Stimulated activated CD8-positive, alpha-beta memory T cell treated with anti-CD3 and anti-CD28 coated beads, Interleukin-7, amount 100 ng/mL, for 48 hours (primary cell): Measurements from ENCODE around the gene FBLN1.
"Not testable (repeated sequence)": the region's sequence is repeated elsewhere in the genome, so short reads cannot be mapped to it uniquely, and the experiment has no call there.

ENCODE experiments used
- DNase-seq, 2 donors: peaks; one replicate each; pipeline ENCODE4 v3.0.0-alpha.2; 2020; ENCODE audit warnings: low read depth in 1 of 2; ENCODE audit errors: extremely low read depth in 1 of 2

FBLN1 gene, protein sequence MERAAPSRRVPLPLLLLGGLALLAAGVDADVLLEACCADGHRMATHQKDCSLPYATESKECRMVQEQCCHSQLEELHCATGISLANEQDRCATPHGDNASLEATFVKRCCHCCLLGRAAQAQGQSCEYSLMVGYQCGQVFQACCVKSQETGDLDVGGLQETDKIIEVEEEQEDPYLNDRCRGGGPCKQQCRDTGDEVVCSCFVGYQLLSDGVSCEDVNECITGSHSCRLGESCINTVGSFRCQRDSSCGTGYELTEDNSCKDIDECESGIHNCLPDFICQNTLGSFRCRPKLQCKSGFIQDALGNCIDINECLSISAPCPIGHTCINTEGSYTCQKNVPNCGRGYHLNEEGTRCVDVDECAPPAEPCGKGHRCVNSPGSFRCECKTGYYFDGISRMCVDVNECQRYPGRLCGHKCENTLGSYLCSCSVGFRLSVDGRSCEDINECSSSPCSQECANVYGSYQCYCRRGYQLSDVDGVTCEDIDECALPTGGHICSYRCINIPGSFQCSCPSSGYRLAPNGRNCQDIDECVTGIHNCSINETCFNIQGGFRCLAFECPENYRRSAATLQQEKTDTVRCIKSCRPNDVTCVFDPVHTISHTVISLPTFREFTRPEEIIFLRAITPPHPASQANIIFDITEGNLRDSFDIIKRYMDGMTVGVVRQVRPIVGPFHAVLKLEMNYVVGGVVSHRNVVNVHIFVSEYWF

DNA sequence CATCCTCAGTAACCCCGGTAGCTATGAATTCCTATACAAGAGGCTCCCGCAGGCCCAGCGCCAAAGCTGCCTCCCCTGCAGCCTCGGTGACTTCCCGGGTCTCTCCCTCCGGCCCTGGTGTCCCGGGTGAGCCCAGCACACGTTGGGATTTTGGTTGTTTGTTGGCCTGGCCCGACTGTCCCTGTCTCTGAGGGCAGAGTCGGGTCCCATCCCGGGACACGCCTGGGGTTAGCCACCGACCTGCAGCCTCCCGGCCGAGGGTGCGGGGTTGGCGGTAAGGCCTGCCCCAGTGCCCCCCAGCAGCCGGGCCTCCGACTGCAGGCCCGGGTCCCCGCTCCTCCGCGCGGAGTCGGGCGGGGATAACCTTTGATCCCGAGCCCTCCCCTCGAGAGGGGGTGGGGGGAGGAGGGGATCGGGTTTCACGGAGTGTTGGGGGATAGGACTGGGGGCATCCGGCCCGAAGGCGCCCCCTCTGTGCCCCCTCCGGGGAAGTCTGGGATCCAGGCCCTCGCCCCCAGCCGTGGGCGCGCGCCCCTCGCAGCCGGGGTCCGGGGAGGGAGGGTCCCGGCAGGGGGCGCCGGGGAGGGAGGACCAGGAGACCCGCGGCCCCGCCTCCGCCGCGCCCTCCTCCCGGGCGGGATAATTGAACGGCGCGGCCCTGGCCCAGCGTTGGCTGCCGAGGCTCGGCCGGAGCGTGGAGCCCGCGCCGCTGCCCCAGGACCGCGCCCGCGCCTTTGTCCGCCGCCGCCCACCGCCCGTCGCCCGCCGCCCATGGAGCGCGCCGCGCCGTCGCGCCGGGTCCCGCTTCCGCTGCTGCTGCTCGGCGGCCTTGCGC is at the start of gene FBLN1:
Gene FBLN1, plus strand, starts transcription at position 669 of the 835 bp plus-strand sequence. Its CDS starts 103 bp downstream, at position 772.
- DNase-seq: no peak

DNA sequence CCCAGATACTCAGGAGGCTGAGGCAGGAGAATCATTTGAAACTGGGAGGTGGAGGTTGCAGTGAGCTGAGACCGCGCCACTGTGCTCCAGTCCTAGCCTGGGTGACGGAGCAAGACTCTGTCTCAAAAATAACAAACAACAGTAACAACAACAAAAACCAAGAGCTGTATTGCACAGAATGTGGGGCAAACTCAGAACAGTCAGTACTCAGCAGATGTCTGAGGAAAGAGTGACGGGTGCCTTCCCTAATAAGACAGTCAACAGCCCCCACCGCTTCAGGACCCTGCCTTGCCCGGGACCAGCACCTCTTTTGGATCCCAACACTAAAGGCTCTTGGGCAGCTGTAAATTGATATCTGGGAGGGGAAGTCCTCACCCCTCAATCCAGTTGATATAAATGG is 48.9 kb upstream of the FBLN1 start:
- no peak for DNase-seq

DNA sequence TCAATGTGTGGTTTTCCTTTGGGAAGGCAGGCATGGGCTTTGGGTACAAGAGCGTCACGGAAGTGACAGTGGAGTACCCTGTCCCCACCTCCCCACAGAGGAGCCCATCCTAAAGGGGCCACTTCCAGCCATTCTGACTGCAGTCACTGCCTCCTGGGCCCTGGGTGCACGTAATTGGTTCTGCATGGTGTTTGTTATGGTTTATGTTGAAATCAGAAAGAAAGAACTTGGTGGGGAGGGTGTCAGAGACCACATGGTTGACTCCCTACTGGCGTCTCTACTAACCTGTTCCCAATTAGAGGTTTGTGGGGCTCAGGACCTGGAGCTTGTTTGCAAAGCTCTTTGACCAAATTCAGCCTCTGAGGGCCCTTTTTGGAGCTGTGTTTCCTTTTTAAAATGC is 48.4 kb upstream of the FBLN1 start:
- no peak for DNase-seq

DNA sequence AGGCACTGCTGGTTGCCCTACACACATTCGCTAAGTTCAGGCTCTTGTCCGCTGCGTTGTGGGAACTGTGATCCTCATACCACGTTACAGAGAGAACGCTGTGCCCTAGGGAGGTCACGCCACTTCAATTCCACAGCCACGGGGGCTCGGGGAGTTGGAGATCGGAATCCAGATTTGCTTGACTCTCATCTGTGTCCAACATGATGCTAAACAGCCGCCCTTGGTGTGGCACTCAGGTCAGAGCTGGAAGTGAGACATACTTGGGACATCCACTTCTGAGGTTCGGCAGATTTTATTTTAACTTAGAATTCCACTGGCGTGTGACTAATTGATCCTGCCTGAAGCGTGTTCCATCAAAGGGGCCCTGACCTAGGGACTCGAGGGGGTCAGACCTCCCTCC is 47.5 kb upstream of the FBLN1 start:
- no peak for DNase-seq

DNA sequence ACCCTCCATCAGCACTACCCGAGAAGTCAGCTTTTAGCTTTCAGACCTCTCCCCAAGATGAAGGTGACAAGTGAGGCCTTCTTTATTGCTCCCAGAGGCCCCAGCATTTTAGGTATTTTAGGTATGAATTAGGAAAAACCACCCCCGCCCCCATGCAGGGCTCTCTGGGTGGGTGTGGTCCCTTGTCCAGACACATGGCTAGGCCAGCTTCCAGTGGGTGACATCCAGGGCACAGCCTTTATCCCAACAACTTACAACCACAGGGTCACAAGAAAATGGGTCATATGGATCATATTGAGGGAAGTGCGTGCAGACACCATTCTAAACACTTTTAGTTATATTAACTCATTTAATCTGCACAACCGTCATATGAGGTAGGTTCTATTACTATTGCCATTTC is 47.1 kb upstream of the FBLN1 start:
- no peak for DNase-seq

DNA sequence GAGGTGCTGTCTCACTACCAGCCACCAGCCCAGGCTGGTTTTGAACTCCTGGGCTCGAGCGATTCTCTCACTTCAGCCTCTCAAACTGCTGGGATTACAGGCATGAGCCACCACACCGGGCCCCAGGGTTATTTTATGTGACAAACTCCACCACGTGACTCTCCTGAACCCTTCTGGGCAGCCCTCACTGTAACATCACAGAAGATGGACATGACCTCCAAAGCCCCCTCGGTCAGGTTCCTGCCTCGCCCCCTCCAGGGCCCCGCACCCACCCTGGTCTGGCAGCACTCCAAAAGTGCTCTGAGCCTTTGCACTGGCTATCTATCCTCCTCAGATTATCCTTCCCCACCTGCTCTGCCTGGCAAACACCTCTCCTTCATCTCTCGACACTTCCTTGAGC is 45.9 kb upstream of the FBLN1 start:
- DNase-seq: no peak

DNA sequence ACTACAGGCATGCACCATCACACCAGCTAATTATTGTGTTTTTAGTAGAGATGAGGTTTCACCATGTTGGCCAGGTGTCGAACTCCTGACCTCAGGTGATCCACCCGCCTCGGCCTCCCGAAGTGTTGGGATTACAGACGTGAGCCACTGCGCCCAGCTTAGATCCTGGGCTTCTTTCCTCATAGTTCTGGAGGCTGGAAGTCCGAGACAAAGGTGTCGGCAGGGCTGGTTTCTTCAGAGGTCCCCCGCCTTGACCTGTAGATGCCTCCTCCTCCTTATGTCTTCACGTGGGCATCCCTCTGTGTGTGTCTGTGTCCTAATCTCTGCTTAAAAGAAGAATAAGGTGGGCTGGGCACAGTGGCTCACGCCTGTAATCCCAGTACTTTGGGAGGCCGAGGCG is 44.2 kb upstream of the FBLN1 start:
- no peak for DNase-seq

DNA sequence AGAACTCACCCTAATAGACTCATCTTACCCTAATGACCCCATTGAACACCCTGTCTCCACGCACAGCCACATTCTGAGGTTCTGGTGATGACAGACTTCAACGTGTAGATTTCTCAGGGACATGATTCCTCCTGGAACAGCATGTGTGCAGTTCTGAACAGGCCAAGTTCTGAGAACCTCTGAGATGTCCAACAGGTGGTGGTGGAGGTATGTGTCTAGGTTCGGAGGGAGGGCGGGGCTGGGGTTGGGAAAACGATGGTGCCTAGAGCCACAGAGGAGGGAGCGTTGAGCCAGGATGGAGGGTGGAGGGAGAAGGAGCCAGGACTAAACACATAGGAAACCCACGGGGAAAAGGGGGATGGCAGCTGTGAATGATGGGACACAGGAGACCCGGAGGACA is 43.4 kb upstream of the FBLN1 start:
- DNase-seq: no peak

DNA sequence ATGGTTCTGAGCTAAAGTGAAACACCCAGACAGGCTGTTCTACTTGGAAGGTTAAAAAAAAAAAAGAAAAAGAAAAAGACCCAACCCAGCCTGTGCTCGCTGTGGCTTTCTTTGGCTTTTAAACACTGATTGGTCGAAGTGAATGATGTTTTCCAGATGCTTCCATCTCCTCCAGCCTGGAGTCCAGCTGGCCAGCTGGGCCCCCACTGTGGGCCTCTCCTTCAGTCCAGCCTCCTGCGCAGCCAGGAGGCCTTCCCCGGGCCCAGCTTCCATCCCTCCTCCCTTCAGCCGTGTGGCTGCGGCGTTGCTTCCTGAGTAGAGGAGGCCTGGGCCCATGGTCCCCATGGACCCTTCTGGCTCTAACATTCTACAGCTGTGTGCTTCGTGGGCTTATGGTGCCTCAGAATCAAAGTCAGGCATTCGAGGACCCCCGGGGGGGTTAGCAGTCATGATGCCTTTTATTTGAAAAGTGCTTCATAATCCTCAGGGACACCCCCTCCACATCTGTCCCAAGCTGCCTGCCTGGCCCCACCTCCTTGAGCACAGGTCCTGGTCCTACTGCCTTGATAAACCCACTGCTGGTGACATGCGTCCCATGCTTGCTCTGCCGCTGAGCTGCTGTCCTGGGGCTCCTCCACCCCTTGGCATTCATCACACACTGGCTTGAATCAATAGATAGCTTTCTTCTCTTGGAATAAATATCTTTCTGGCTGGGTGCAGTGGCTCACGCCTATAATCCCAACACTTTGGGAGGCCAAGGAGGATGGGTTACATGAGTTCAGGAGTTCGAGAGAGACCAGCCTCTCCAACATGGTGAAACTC is 42.2 kb upstream of the FBLN1 start:
- no peak for DNase-seq

DNA sequence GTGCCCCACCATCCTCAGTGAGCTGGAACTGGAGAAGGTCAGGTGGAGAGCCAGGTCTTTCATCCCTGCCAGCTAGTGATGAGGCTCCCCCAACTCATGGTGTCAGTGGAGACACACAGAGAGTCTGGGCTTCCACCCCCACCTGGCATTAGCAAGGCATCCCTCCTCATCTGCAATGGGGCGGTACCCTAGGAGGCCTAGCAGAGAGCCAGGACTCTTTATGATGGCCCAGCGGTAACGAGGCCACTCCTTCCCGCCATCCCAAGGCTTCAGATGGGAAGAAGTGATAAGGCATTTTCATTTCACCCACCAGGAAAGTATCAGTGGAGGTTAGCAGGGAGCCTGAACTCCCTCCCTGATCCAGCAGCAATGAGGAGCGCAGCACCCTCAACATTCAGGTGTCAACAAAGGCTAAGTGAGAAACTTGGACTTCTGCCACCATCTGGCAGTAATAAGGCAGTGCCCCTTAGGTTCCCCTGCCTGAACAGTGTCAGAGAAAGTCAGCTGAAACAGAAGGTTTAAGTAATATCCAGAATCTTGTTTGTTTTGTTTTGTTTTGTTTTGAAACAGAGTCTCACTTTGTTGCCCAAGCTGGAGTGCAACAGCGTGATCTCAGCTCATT is 40.5 kb upstream of the FBLN1 start:
- no peak for DNase-seq

DNA sequence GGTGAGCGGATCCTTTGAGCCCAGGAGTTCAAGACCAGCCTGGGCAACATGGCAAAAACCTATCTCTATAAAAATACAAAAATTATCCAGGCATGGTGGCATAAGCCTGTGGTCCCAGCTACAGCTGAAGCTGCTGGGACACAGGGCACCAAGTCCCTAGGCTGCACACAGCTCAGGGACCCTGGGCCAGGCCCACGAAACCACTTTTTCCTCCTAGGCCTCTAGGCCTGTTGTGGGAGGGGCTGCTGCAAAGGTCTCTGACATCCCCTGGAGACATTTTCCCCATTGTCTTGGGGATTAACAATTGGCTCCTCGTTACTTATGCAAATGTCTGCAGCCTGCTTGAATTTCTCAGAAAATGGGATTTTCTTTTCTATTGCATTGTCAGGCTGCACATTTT is 39.0 kb upstream of the FBLN1 start:
- DNase-seq: not testable (repeated sequence)

DNA sequence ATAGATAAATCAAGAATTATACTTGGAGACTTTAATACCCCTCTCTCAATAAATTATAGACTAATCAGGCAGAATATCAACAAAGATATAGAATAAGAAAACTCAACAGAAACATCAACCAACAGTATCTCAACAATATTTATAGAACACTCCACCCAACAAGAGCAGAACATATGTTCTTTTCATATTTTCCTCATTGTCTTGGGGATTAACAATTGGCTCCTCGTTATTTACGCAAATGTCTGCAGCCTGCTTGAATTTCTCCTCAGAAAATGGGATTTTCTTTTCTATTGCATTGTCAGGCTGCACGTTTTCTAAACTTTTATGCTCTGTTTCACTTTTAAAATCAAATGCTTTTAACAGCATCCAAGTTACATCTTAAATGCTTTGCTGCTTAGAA is 37.0 kb upstream of the FBLN1 start:
- DNase-seq: no peak

DNA sequence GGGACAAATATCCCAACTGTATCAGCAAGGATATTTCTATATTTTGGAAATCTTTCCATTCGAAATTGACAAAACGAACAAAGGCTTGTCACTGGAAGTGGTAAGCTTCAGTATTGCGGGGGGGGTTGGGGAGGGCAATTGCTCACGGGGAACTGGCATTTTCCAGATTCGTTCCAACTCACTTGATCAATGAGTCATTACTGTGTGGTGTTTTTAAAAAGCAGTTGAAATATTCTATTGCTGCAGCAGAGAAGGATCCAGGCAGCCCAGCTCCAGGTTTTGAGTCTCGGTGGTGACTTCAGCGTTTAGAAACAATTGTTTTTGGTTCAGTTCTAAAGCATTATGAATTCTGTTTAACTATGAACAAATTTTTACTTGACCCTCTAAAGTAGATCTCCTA is 33.8 kb upstream of the FBLN1 start:
- DNase-seq: no peak

DNA sequence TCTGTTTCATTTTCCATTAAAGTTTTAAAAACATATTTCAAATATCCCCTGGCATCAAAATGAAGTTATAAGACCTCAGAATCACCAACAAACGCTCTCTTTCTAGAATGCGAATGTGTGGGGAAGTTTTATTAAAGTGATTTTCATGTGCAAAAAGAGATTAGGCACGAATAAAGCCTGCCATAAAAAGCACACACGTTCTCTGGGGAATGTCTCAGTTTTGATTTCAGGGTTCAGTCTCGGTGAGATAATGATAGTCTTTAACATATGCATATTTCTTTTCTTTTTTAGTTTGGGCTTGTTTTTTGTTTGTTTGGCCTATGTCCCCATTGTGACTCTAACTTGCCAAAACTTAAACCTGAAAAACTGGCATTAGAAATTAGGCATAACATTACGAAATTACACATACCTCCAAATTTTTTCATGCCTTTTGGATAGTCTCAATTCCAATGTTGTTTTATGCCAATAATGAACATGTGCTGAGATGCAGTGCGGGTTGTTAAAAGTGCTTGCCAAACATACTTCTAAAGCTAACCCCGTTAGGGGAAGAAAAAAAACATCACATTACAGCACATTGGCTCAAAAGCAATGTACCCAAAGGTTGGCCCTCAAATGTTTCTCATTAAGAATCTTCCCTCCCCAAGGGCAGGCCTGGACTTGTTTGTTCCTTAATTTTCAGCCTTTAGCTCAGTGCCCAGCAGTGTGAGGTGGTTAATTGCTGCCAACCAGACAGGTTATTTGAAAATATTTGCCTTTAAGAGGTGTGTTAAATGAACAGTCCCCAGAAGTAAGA is 33.2 kb upstream of the FBLN1 start:
- DNase-seq: no peak

DNA sequence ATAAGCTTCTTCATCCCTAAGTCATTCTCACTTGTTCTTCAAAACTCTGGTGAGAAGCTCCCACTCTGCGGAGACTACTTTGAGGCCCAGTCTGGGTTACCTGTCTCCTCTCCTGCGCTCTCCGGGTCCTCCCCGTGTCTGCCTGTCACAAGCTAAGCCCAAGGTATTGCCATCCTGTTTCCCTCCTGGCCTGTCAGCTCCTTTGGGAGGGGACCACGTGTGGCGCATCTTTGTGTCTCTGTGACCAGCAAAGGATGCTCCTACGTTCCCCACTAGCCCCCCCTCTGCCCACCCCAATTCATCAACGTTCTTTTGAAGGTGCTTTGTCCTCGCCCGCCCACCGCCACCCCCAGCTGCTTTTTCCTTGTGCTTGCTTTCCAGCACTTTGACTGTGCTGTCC is 31.8 kb upstream of the FBLN1 start:
- DNase-seq: no peak

DNA sequence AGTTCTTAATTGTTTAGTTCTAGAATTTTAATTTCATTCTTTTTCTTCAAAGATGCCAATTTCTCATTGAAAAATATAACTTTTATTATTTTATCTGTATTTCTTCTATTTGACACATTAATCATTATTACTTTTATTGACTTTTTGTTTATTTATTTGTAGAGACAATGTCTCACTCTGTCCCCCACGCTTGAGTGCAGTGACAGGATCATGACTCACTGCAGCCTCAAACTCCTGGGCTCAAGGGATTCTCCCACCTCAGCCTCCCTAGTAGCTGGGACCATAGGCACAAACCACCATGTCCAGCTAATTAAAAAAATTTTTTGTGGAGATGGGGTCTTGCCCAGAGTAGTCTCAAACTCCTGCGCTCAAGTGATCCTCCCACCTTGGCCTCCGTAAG is 30.3 kb upstream of the FBLN1 start:
- no peak for DNase-seq

DNA sequence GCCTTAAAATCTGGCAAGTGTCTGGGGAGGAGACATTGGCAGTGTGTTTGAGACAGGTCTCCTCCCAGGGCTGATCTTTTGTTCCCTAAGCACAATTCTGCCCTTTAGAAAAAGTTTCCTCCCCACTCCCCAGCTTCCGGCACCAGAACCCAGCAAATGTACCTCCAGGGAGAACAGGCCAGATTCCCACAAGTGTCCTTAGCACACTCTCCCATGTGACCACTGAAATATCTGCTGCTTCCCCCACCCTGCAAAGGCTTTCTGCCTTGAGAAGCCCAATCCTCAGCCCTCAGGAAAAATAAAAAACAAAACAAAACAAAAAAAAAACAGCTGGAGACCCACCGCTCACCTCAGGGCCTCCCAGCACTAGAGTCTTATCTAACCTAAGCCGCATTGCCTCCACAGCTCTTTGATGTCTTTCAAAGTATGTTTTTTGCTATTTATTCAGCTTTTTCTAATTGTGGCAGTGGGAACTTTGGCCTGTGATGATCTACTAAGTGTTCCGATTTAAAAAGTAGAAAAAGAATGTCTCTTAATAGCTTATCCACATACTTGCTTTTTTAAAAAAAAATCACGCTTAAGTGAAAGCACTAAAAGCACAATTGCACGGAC is 29.0 kb upstream of the FBLN1 start:
- no peak for DNase-seq

DNA sequence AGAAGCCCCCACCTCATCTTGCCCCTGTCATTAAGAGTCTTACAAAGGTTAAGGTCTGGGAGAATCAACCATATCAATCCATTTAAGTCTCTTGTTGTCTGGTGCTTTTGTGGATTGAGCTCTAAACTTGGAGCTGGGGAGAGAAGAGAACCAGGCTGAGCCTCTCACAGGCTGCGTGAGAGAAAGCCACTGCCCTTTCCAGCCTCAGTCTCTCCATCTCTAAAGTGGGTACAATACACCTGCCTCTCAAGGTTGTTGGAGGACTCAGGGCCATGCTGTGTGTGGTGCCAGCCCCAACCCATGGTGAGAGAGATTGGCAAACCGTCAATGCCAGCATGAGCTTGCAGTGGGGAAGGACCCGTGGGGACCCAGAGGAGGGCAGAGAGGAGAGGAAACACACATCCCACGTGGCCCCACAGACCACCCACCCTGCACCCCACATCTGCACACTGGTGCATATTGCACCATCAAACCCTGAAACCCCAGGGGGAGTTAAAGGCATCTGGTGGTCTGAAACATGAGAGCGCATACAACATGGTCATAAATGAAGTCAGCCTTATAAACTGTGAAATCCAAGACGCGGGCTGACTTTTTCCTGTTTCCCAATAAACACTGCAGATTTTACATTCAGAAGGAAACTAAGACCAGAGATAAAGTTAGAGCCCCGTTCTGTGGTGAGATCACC is 27.5 kb upstream of the FBLN1 start:
- DNase-seq: no peak
